Osteocyte (in vitro differentiated cells): ENCODE measurements around the gene KAZN. TPM values are rescaled to one million over a fixed set of nuclear protein-coding genes. Genes with fewer than 3 reads are reported as not detected.

ENCODE experiments used
- DNase-seq: peaks from one replicate; pipeline ENCODE4 v3.0.0; 2021; ENCODE audit warnings: mixed read lengths; ENCODE audit not compliant: unreplicated experiment; ENCODE audit errors: extremely low spot score
- H3K27ac Mint-ChIP-seq: one replicate; pipeline ENCODE4 v1.8.0; 2021; ENCODE audit warnings: mild to moderate bottlenecking, mixed read lengths; ENCODE audit not compliant: unreplicated experiment
- H3K27me3 Mint-ChIP-seq: one replicate; pipeline ENCODE4 v1.8.0; 2021; ENCODE audit warnings: mixed read lengths; ENCODE audit not compliant: unreplicated experiment
- H3K36me3 Mint-ChIP-seq: one replicate; pipeline ENCODE4 v1.8.0; 2021; ENCODE audit warnings: mixed read lengths; ENCODE audit not compliant: unreplicated experiment
- H3K4me1 Mint-ChIP-seq: one replicate; pipeline ENCODE4 v1.8.0; 2021; ENCODE audit warnings: mixed read lengths; ENCODE audit not compliant: unreplicated experiment
- H3K4me3 Mint-ChIP-seq: one replicate; pipeline ENCODE4 v1.8.0; 2021; ENCODE audit warnings: mild to moderate bottlenecking, moderate library complexity, mixed read lengths; ENCODE audit not compliant: unreplicated experiment
- H3K9me3 Mint-ChIP-seq: one replicate; pipeline ENCODE4 v1.8.0; 2021; ENCODE audit warnings: mixed read lengths; ENCODE audit not compliant: unreplicated experiment
- total RNA-seq: library from RNA; stranded (reverse); gene quantifications from 2 replicates; pipeline ENCODE4 v1.2.1, GENCODE V29; 2021
- TF ChIP-seq, protein P1 (sequence below): fragments of 200-600 bp; sonication (generic); IDR thresholded peaks from 2 replicates; pipeline ENCODE4 v1.5.0; 2021; ENCODE audit warnings: antibody characterized with exemption, mild to moderate bottlenecking, moderate library complexity

Gene KAZN
- total RNA-seq, 1 donor from 2014 or later = 47.1 TPM

- H3K36me3 Mint-ChIP-seq = peaks cover 2% of the 10 kb centered on the region
- no peak for DNase-seq
- H3K27me3 Mint-ChIP-seq = no peaks in the 10 kb centered on the region
- peaks cover 11% of the 10 kb centered on the region for H3K9me3 Mint-ChIP-seq
- no peak overlapping the region for H3K4me3 Mint-ChIP-seq
- TF ChIP-seq, protein P1, sequence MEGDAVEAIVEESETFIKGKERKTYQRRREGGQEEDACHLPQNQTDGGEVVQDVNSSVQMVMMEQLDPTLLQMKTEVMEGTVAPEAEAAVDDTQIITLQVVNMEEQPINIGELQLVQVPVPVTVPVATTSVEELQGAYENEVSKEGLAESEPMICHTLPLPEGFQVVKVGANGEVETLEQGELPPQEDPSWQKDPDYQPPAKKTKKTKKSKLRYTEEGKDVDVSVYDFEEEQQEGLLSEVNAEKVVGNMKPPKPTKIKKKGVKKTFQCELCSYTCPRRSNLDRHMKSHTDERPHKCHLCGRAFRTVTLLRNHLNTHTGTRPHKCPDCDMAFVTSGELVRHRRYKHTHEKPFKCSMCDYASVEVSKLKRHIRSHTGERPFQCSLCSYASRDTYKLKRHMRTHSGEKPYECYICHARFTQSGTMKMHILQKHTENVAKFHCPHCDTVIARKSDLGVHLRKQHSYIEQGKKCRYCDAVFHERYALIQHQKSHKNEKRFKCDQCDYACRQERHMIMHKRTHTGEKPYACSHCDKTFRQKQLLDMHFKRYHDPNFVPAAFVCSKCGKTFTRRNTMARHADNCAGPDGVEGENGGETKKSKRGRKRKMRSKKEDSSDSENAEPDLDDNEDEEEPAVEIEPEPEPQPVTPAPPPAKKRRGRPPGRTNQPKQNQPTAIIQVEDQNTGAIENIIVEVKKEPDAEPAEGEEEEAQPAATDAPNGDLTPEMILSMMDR = no peak
- peaks cover 9% of the 10 kb centered on the region for H3K4me1 Mint-ChIP-seq
- H3K27ac Mint-ChIP-seq = no peak overlapping the region
Measured at GRCh38 chr1:14848203-14848602, 249.7 kb downstream of the KAZN start.

DNA sequence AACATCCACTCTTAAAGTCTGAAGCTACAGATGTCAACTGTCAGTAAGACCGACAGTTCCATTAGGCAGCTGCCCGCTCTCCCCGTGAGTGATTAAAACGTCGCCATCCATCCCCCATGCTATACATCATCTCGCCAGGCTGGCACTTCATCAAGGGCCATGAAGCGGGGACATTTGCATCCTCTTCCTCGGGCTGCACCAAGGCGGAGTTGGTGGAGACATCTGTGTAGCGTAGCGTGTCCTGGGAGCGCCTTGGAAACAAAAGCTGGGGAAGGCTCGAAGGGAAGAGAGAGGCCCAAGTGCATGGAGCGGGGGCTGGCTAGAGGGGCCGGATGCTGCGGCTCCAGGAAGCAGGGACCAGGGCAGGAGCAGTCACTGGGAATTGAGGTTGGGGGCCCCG lies 250.1 kb downstream of the KAZN start:
- peaks cover 7% of the 10 kb centered on the region for H3K4me1 Mint-ChIP-seq
- no peak overlapping the region for H3K4me3 Mint-ChIP-seq
- DNase-seq = no peak
- H3K27ac Mint-ChIP-seq = no peak overlapping the region
- H3K36me3 Mint-ChIP-seq = peaks cover 2% of the 10 kb centered on the region
- TF ChIP-seq, protein P1 = no peak
- H3K27me3 Mint-ChIP-seq = peaks cover under 1% of the 10 kb centered on the region
- H3K9me3 Mint-ChIP-seq = peaks cover 11% of the 10 kb centered on the region

DNA sequence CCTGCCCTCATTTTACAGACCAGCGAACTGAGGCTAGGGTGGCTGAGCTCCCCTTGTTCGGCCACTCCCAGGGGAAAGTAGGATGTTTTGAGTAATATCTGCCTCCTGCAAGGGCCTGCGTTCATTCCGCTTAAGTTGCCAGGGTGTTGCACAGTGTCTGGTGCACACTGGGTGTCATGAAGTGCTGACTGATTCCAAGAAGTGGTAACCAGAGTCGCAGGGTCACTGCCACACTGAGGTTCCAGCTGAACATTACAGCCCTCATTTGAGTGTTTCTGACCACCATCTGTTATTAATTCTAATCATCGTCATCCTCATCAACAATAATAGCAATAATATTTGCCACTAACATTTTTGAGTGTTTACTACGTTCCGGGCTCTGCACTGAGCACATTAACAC lies 250.6 kb downstream of the KAZN start:
- DNase-seq = no peak
- Mint-ChIP-seq H3K9me3 (peaks cover 7% of the 10 kb centered on the region), H3K36me3 (peaks cover 2% of the 10 kb centered on the region), H3K4me1 (peaks cover 3% of the 10 kb centered on the region), H3K27ac (no peak overlapping the region), H3K4me3 (no peak overlapping the region), H3K27me3 (peaks cover 2% of the 10 kb centered on the region)
- TF ChIP-seq, protein P1 = no peak

DNA sequence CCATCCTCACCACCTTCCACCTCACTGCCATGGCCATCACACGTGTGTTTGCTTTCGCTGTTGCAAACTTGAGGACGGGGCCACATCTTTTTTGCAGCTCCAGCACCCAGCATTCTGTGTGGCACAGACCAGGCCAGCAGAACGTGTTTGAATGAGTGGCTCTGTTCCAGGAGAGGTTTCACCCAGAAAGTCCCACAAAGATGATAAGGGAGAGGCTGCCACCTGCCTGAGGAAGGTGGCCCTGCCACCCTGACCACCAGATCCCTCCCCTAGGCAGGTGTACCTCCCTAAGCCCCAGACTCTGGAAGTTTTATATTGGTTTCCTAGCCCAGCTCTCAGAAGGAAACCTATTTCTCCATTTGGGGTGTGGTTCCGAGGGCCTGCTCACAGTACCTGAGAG lies 252.1 kb downstream of the KAZN start:
- H3K27me3 Mint-ChIP-seq = peaks cover 13% of the 10 kb centered on the region
- H3K36me3 Mint-ChIP-seq = peaks cover 1% of the 10 kb centered on the region
- H3K4me3 Mint-ChIP-seq = no peak overlapping the region
- no peaks in the 10 kb centered on the region for H3K4me1 Mint-ChIP-seq
- TF ChIP-seq, protein P1 = no peak
- H3K9me3 Mint-ChIP-seq = no peaks in the 10 kb centered on the region
- H3K27ac Mint-ChIP-seq = no peak overlapping the region
- DNase-seq = no peak

- DNase-seq = no peak
- H3K36me3 Mint-ChIP-seq = no peaks in the 10 kb centered on the region
- TF ChIP-seq, protein P1 = no peak
- H3K4me1 Mint-ChIP-seq = no peaks in the 10 kb centered on the region
- H3K9me3 Mint-ChIP-seq = no peaks in the 10 kb centered on the region
- H3K27me3 Mint-ChIP-seq = peaks cover 23% of the 10 kb centered on the region
- no peak overlapping the region for H3K27ac Mint-ChIP-seq
- no peak overlapping the region for H3K4me3 Mint-ChIP-seq
Measured at GRCh38 chr1:14851760-14852159, 253.3 kb downstream of the KAZN start.
